Loucy (cell line): Measurements from ENCODE around the gene AGGF1.

ENCODE experiments used
- H2AFZ ChIP-seq: fragments of 200-600 bp; sonication (generic); 2 replicates; pipeline ENCODE4 v1.6.0; 2016; ENCODE audit warnings: antibody characterized with exemption, mild to moderate bottlenecking, low read length, moderate library complexity
- H3F3A ChIP-seq: fragments of 200-600 bp; 2 replicates; pipeline ENCODE4 v1.6.0; 2016; ENCODE audit warnings: antibody characterized with exemption, low read depth, mild to moderate bottlenecking
- H3K27me3 ChIP-seq: fragments of 200-600 bp; sonication (generic); 2 replicates; pipeline ENCODE4 v1.6.1; 2014; ENCODE audit warnings: low read length, mild to moderate bottlenecking; ENCODE audit not compliant: insufficient read depth, poor library complexity, severe bottlenecking
- H3K36me3 ChIP-seq: fragments of 200-600 bp; sonication (generic); 2 replicates; pipeline ENCODE4 v1.6.1; 2016; ENCODE audit warnings: low read length; ENCODE audit not compliant: insufficient read depth
- H3K4me1 ChIP-seq: fragments of 200-600 bp; sonication (generic); 2 replicates; pipeline ENCODE4 v1.5.1; 2014; ENCODE audit warnings: low read length, mild to moderate bottlenecking; ENCODE audit not compliant: insufficient read depth, poor library complexity, severe bottlenecking
- H3K4me2 ChIP-seq: fragments of 200-600 bp; sonication (generic); 2 replicates; pipeline ENCODE4 v1.6.0; 2014; ENCODE audit warnings: antibody characterized with exemption, low read length, low read depth, mild to moderate bottlenecking; ENCODE audit not compliant: poor library complexity, severe bottlenecking
- H3K4me3 ChIP-seq: fragments of 200-600 bp; sonication (generic); 2 replicates; pipeline ENCODE4 v1.5.1; 2014; ENCODE audit warnings: low read length, mild to moderate bottlenecking, mixed read lengths; ENCODE audit not compliant: poor library complexity, severe bottlenecking
- H3K79me2 ChIP-seq: fragments of 200-600 bp; sonication (generic); 2 replicates; pipeline ENCODE4 v1.6.1; 2014; ENCODE audit warnings: low read length; ENCODE audit not compliant: insufficient read depth
- H3K9ac ChIP-seq: fragments of 200-600 bp; sonication (generic); 2 replicates; pipeline ENCODE4 v1.6.0; 2014; ENCODE audit warnings: mild to moderate bottlenecking, low read depth, low read length, moderate library complexity; ENCODE audit not compliant: poor library complexity, severe bottlenecking
- H3K9me2 ChIP-seq: fragments of 200-600 bp; sonication (generic); replicated peaks from 2 replicates; pipeline ENCODE4 v1.6.1; 2016; ENCODE audit warnings: low read depth, low read length, mixed read lengths
- H3K9me3 ChIP-seq: fragments of 200-600 bp; sonication (generic); 2 replicates; pipeline ENCODE4 v1.6.1; 2014; ENCODE audit warnings: mild to moderate bottlenecking, antibody characterized with exemption, low read length, low read depth; ENCODE audit not compliant: insufficient read depth
- H4K20me1 ChIP-seq: fragments of 200-600 bp; sonication (generic); 2 replicates; pipeline ENCODE4 v1.6.0; 2014; ENCODE audit warnings: antibody characterized with exemption, low read length, mild to moderate bottlenecking; ENCODE audit not compliant: insufficient read depth, poor library complexity, severe bottlenecking
- EZH2phosphoT487 ChIP-seq: fragments of 200-600 bp; IDR thresholded peaks from 2 replicates; pipeline ENCODE4 v1.6.1; 2018; ENCODE audit warnings: antibody characterized with exemption, mild to moderate bottlenecking, moderate library complexity, borderline replicate concordance
- TF ChIP-seq, protein P1 (sequence below): fragments of 200-600 bp; sonication (generic); conservative IDR thresholded peaks from 2 replicates; pipeline ENCODE4 v1.5.1; 2014; ENCODE audit warnings: mild to moderate bottlenecking, antibody characterized with exemption, low read length

Gene AGGF1, protein sequence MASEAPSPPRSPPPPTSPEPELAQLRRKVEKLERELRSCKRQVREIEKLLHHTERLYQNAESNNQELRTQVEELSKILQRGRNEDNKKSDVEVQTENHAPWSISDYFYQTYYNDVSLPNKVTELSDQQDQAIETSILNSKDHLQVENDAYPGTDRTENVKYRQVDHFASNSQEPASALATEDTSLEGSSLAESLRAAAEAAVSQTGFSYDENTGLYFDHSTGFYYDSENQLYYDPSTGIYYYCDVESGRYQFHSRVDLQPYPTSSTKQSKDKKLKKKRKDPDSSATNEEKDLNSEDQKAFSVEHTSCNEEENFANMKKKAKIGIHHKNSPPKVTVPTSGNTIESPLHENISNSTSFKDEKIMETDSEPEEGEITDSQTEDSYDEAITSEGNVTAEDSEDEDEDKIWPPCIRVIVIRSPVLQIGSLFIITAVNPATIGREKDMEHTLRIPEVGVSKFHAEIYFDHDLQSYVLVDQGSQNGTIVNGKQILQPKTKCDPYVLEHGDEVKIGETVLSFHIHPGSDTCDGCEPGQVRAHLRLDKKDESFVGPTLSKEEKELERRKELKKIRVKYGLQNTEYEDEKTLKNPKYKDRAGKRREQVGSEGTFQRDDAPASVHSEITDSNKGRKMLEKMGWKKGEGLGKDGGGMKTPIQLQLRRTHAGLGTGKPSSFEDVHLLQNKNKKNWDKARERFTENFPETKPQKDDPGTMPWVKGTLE

DNA sequence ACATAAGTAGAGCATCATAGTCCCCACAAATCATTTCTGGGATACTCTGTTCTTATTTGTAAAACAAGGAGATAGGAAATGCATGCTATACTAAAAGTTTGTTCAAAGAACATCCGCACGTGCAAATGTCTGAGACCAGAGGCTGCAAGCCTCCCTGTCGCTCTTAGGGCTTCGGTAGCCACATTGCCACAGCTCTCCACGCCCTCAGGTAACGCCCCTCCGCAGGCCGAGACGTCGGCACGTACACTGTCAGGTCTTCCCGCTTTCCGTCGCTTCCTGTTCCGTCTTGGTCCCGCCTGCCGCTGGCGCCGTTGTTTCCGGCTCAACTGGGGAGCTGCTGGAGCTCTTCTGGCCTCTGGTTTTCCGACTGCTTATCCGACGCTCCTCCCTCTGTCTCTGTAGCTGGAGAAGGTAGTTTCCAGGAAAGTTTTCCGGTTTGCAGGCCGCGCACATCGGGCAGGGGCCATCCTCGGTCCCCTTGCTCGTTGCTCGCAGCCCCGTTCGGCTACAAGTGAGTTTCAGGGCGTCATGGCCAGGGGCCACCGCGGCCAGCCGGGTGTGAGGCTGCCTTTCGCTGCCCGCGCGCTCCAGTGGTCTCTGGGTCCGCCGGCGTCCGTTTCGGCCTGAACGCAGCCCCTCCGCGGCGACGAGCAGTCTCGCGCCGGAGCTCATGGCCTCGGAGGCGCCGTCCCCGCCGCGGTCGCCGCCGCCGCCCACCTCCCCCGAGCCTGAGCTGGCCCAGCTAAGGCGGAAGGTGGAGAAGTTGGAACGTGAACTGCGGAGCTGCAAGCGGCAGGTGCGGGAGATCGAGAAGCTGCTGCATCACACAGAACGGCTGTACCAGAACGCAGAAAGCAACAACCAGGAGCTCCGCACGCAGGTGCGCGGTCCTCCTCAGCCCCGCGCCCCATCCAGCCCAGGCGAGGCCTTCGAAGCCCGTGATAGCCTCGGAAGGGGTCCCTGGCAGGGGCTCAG is at the start of gene AGGF1:
Gene AGGF1 (plus strand): TSS at position 308 of the 975 bp plus-strand sequence. CDS start 363 bp downstream, at position 671.
- peak within 1 kb of the TSS; percentile 86 for H2AFZ ChIP-seq
- peaks cover 2% of the 10 kb centered on the region; the same call in 1 of the 2 replicates for H3K36me3 ChIP-seq
- H3F3A ChIP-seq = no peaks in the 10 kb centered on the region
- no peak for TF ChIP-seq EZH2phosphoT487
- TF ChIP-seq, protein P1, sequence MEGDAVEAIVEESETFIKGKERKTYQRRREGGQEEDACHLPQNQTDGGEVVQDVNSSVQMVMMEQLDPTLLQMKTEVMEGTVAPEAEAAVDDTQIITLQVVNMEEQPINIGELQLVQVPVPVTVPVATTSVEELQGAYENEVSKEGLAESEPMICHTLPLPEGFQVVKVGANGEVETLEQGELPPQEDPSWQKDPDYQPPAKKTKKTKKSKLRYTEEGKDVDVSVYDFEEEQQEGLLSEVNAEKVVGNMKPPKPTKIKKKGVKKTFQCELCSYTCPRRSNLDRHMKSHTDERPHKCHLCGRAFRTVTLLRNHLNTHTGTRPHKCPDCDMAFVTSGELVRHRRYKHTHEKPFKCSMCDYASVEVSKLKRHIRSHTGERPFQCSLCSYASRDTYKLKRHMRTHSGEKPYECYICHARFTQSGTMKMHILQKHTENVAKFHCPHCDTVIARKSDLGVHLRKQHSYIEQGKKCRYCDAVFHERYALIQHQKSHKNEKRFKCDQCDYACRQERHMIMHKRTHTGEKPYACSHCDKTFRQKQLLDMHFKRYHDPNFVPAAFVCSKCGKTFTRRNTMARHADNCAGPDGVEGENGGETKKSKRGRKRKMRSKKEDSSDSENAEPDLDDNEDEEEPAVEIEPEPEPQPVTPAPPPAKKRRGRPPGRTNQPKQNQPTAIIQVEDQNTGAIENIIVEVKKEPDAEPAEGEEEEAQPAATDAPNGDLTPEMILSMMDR = no peak
- H3K4me1 ChIP-seq = peaks cover 32% of the 10 kb centered on the region
- H4K20me1 ChIP-seq = peaks cover 16% of the 10 kb centered on the region
- peaks cover 18% of the 10 kb centered on the region; the same call in 1 of the 2 replicates for H3K9me3 ChIP-seq
- H3K4me2 ChIP-seq = peak within 1 kb of the TSS; percentile 98
- H3K4me3 ChIP-seq = peak within 1 kb of the TSS; percentile 84
- peak within 1 kb of the TSS; percentile 97 for H3K9ac ChIP-seq
- H3K9me2 ChIP-seq = no peaks in the 10 kb centered on the region
- H3K79me2 ChIP-seq = peaks cover 24% of the 10 kb centered on the region
- peaks cover 39% of the 10 kb centered on the region for H3K27me3 ChIP-seq

DNA sequence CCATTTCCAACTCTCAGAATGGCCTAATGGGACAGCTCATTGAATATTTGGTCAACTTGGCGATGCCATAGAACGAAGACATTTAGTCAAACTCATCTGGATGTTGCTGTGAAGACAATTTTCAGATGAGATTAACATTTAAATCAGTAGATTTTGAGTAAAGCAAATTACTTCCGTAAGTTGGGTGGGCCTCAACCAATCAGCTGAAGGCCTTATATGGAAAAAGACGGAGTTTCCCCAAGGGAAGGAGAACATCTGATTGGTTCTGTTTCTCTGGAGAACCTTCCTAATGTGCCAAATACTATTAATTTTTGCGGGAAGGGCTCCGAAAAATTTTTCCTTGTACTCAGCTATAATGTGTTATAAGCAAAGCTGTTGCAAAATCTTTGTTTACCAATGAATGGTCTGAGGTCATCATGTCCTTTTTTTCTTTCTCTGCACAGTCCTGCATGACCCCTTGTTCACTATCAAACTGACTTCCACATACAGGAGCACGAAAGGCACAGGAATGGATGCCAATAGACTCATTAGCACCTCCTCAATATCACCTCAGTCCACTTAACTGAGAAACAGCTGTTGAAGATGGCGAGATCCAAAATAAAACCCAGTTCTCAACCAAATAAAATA is 49.6 kb upstream of the AGGF1 start:
- Histone ChIP-seq H3K9me3 (no peaks in the 10 kb centered on the region), H3K79me2 (no peaks in the 10 kb centered on the region), H3F3A (no peaks in the 10 kb centered on the region), H3K36me3 (no peaks in the 10 kb centered on the region), H2AFZ (no peak overlapping the region), H3K9me2 (no peaks in the 10 kb centered on the region), H3K9ac (no peak overlapping the region), H3K4me2 (no peak overlapping the region), H3K4me1 (no peaks in the 10 kb centered on the region), H3K4me3 (no peak overlapping the region), H4K20me1 (no peaks in the 10 kb centered on the region), H3K27me3 (no peaks in the 10 kb centered on the region)
- TF ChIP-seq, protein P1 = no peak
- TF ChIP-seq EZH2phosphoT487 = no peak

DNA sequence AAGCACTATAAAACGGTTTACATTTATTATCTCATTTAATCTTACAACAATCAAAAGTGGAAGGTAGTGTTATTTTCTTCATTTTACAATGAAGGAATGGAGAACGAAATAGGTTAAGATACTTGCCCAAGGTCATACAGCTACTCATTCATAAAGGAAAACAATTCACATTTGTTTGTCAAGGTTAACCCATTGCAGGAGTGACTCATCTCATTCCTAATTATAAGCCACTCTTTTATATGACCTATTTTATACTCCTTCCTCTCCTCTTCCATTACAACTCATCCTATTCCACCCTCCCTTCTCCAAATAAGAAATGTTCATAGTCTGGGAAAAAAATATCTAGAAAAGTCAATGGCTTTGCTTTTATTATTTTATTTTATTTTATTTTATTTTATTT is 47.8 kb upstream of the AGGF1 start:
- Histone ChIP-seq H4K20me1 (no peaks in the 10 kb centered on the region), H3K4me1 (no peaks in the 10 kb centered on the region), H3K9ac (no peak overlapping the region), H3K9me3 (no peaks in the 10 kb centered on the region), H3K4me3 (no peak overlapping the region), H3K9me2 (no peaks in the 10 kb centered on the region), H3K36me3 (no peaks in the 10 kb centered on the region), H3K79me2 (no peaks in the 10 kb centered on the region), H2AFZ (no peak overlapping the region), H3K27me3 (no peaks in the 10 kb centered on the region), H3K4me2 (no peak overlapping the region), H3F3A (no peaks in the 10 kb centered on the region)
- no peak for TF ChIP-seq EZH2phosphoT487
- TF ChIP-seq, protein P1 = no peak
